ENCODE measurements around the gene TPPP3. TPM values are rescaled to one million over a fixed set of nuclear protein-coding genes. Genes with fewer than 3 reads are reported as not detected.

Gene TPPP3
- total RNA-seq, 1 donor from 2014 or later = 0.46 TPM

GRCh38 chr16:67392301-67393059 is 818 bp downstream of the TPPP3 start:
- Histone ChIP-seq H3K36me3 (ENCODE audit: control insufficient read depth, insufficient read depth, low read length) (no peaks in the 10 kb centered on the region), H3K27me3 (ENCODE audit: control insufficient read depth, insufficient read depth, low read length) (peaks cover 52% of the 10 kb centered on the region), H3K4me3 (ENCODE audit: low read depth, low read length) (no peak overlapping the region)
- no peak for DNase-seq (ENCODE audit: low read depth)
- TF ChIP-seq, protein P1, sequence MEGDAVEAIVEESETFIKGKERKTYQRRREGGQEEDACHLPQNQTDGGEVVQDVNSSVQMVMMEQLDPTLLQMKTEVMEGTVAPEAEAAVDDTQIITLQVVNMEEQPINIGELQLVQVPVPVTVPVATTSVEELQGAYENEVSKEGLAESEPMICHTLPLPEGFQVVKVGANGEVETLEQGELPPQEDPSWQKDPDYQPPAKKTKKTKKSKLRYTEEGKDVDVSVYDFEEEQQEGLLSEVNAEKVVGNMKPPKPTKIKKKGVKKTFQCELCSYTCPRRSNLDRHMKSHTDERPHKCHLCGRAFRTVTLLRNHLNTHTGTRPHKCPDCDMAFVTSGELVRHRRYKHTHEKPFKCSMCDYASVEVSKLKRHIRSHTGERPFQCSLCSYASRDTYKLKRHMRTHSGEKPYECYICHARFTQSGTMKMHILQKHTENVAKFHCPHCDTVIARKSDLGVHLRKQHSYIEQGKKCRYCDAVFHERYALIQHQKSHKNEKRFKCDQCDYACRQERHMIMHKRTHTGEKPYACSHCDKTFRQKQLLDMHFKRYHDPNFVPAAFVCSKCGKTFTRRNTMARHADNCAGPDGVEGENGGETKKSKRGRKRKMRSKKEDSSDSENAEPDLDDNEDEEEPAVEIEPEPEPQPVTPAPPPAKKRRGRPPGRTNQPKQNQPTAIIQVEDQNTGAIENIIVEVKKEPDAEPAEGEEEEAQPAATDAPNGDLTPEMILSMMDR (IDR thresholded peaks at IDR 0.05; ENCODE audit: insufficient read depth, low read length, poor library complexity, severe bottlenecking) = no peak

DNA sequence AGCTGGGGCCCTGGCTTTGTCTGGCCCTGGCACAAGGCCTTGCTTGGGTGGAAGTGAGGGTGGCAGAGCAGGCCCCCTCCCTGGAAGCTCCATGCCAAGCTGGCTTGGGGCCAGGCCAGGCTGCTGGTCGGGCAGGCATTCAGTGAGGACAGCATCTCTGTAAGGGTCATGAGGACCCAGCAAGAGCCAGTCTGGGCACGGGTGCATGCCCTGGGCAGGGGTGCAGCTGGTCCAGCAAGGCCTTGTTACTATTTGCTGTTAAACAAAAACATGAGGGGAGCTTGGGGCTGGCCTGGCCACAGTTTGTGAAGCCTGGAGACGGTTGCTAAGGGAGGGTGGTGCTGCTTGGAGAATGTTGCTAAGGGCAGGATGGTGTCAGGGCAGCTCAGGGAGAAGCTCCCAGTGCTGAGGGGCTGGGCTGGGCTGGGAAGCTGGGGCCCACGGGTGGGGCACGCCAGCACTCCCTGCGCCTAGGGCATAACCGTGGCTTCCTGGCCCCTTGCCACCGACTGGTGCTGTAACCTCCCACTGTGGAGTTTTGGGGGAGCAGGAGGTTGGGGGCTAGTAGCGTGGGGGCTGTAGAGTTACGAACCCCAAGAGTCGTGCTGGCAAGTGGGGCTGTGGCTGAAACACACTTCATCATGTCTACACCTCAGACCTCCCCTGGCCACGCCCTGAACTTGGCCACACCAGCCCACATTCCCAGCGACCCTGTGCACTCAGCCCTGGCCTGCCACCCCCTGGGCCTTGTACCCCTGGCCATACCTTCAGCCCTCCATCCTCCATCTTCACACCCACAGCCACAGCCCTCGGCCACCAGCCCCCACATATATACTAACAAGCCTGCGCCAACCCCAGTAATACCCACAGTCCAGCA is 1.6 kb downstream of the TPPP3 start:
- no peak overlapping the region for H3K4me3 ChIP-seq (ENCODE audit: low read depth, low read length)
- H3K36me3 ChIP-seq (ENCODE audit: control insufficient read depth, insufficient read depth, low read length) = no peaks in the 10 kb centered on the region
- TF ChIP-seq, protein P1 (IDR thresholded peaks at IDR 0.05; ENCODE audit: insufficient read depth, low read length, poor library complexity, severe bottlenecking) = no peak
- H3K27me3 ChIP-seq (ENCODE audit: control insufficient read depth, insufficient read depth, low read length) = peaks cover 54% of the 10 kb centered on the region
- no peak for DNase-seq (ENCODE audit: low read depth)

- no peak overlapping the region for H3K4me3 ChIP-seq (ENCODE audit: low read depth, low read length)
These were observed 2.4 kb downstream of the TPPP3 start for GRCh38 chr16:67390816-67391423.

DNA sequence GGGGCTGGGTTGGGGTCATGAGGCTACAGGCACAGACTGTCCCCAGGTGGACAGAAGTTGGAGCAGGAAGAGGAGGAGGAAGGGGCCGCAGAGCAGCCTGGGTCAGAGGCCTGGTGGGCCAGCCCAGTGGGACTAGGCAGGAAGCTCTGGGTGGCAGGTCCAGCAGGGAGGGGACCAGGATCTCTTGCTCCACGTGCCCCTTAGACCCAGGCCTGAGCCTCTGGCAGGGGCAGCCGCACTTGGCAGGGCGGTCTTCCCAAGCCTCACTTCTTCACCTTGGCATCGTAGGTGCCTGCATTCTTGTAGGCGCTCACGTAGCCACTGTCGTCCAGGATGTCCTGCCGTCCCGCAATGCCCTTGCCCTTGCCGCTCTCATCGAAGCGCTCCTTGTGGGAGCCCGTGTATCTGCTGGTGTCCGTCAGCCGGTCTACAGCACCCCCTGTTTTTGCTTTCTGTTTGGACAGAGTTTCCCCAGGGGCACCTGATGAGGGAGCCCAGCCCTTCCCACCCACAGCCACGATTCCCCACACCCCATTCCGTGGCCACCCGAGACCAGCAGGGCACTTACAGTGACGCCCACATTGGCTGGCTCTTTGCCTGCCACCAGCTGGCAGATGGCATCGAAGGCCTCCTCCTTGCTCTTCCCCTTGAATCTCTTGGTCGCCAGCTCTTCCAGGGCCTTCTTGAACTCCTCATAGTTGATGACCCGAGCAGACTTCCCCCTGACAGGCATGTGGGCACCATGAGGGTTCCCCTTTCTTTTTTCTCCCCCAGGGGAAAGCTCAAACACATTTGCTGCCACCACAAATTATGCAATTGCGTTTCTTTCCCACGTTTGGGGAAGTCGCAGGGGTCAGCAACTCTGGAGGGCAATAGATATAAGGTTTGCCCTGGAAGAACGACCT is 3.1 kb downstream of the TPPP3 start:
- DNase-seq (ENCODE audit: low read depth) = no peak
- H3K27me3 ChIP-seq (ENCODE audit: control insufficient read depth, insufficient read depth, low read length) = peaks cover 41% of the 10 kb centered on the region
- H3K36me3 ChIP-seq (ENCODE audit: control insufficient read depth, insufficient read depth, low read length) = no peaks in the 10 kb centered on the region
- TF ChIP-seq, protein P1 (IDR thresholded peaks at IDR 0.05; ENCODE audit: insufficient read depth, low read length, poor library complexity, severe bottlenecking) = no peak
- no peak overlapping the region for H3K4me3 ChIP-seq (ENCODE audit: low read depth, low read length)

More at GRCh38 chr16:67390816-67391423, 2.4 kb downstream of the TPPP3 start:
- TF ChIP-seq, protein P1 (IDR thresholded peaks at IDR 0.05; ENCODE audit: insufficient read depth, low read length, poor library complexity, severe bottlenecking) = no peak
- H3K27me3 ChIP-seq (ENCODE audit: control insufficient read depth, insufficient read depth, low read length) = peaks cover 49% of the 10 kb centered on the region
- no peak for DNase-seq (ENCODE audit: low read depth)
- no peaks in the 10 kb centered on the region for H3K36me3 ChIP-seq (ENCODE audit: control insufficient read depth, insufficient read depth, low read length)

- peaks cover 26% of the 10 kb centered on the region for H3K27me3 ChIP-seq (ENCODE audit: control insufficient read depth, insufficient read depth, low read length)
- no peak overlapping the region for H3K4me3 ChIP-seq (ENCODE audit: low read depth, low read length)
- no peaks in the 10 kb centered on the region for H3K36me3 ChIP-seq (ENCODE audit: control insufficient read depth, insufficient read depth, low read length)
- DNase-seq (ENCODE audit: low read depth) = no peak
- TF ChIP-seq, protein P1 (IDR thresholded peaks at IDR 0.05; ENCODE audit: insufficient read depth, low read length, poor library complexity, severe bottlenecking) = no peak
These were observed 4.7 kb downstream of the TPPP3 start for GRCh38 chr16:67388591-67388990.

Measured in kidney epithelial cell (primary cell).